ENCODE results near the gene CARD14. TPM values are rescaled to one million over a fixed set of nuclear protein-coding genes. Genes with fewer than 3 reads are reported as not detected.

Gene CARD14
- total RNA-seq, 2 donors from 2014 or later = not detected

GRCh38 chr17:80182118-80182844 lies 12.5 kb downstream of the CARD14 start:
- ATAC-seq (no peak), DNase-seq (no peak)
- H3K27me3 Mint-ChIP-seq = peaks cover 42% of the 10 kb centered on the region
- no peaks in the 10 kb centered on the region for H3K36me3 Mint-ChIP-seq (ENCODE audit: low read depth)
- no peak overlapping the region for H3K4me3 Mint-ChIP-seq
- H3K4me1 Mint-ChIP-seq = peaks cover 2% of the 10 kb centered on the region
- no peak overlapping the region for H3K27ac Mint-ChIP-seq
- no peaks in the 10 kb centered on the region for H3K9me3 ChIP-seq (ENCODE audit: control insufficient read depth, low read length, poor library complexity, severe bottlenecking)

- Mint-ChIP-seq H3K27ac (no peak overlapping the region), H3K27me3 (peaks cover 46% of the 10 kb centered on the region), H3K4me3 (no peak overlapping the region), H3K36me3 (ENCODE audit: low read depth) (no peaks in the 10 kb centered on the region), H3K4me1 (peaks cover 2% of the 10 kb centered on the region)
- no peak for DNase-seq
- no peak for ATAC-seq
- H3K9me3 ChIP-seq (ENCODE audit: control insufficient read depth, low read length, poor library complexity, severe bottlenecking) = no peaks in the 10 kb centered on the region
Measured at GRCh38 chr17:80182845-80183223, 13.0 kb downstream of the CARD14 start.

- H3K27ac Mint-ChIP-seq = no peak overlapping the region
- no peak for DNase-seq
- no peaks in the 10 kb centered on the region for H3K36me3 Mint-ChIP-seq (ENCODE audit: low read depth)
- H3K4me3 Mint-ChIP-seq = no peak overlapping the region
- peaks cover 2% of the 10 kb centered on the region for H3K4me1 Mint-ChIP-seq
- H3K27me3 Mint-ChIP-seq = peaks cover 43% of the 10 kb centered on the region
- no peak for ATAC-seq
- H3K9me3 ChIP-seq (ENCODE audit: control insufficient read depth, low read length, poor library complexity, severe bottlenecking) = no peaks in the 10 kb centered on the region
Measured at GRCh38 chr17:80183581-80184422, 14.0 kb downstream of the CARD14 start.

- Mint-ChIP-seq H3K27ac (no peak overlapping the region), H3K36me3 (ENCODE audit: low read depth) (no peaks in the 10 kb centered on the region), H3K4me3 (no peak overlapping the region), H3K4me1 (peaks cover 2% of the 10 kb centered on the region), H3K27me3 (peaks cover 37% of the 10 kb centered on the region)
- DNase-seq (no peak), ATAC-seq (no peak)
- H3K9me3 ChIP-seq (ENCODE audit: control insufficient read depth, low read length, poor library complexity, severe bottlenecking) = no peaks in the 10 kb centered on the region
Measured at GRCh38 chr17:80184423-80184714, 14.5 kb downstream of the CARD14 start.

- H3K27ac Mint-ChIP-seq = no peak overlapping the region
- DNase-seq = no peak
- H3K9me3 ChIP-seq (ENCODE audit: control insufficient read depth, low read length, poor library complexity, severe bottlenecking) = no peaks in the 10 kb centered on the region
- H3K4me3 Mint-ChIP-seq = no peak overlapping the region
- peaks cover 2% of the 10 kb centered on the region for H3K4me1 Mint-ChIP-seq
- no peaks in the 10 kb centered on the region for H3K36me3 Mint-ChIP-seq (ENCODE audit: low read depth)
- ATAC-seq = no peak
- peaks cover 34% of the 10 kb centered on the region for H3K27me3 Mint-ChIP-seq
Measured at GRCh38 chr17:80185968-80186367, 16.1 kb downstream of the CARD14 start.

- no peak for ATAC-seq
- H3K27me3 Mint-ChIP-seq = peaks cover 28% of the 10 kb centered on the region
- DNase-seq = no peak
- H3K4me1 Mint-ChIP-seq = peaks cover 2% of the 10 kb centered on the region
- H3K4me3 Mint-ChIP-seq = no peak overlapping the region
- H3K9me3 ChIP-seq (ENCODE audit: control insufficient read depth, low read length, poor library complexity, severe bottlenecking) = no peaks in the 10 kb centered on the region
- no peaks in the 10 kb centered on the region for H3K36me3 Mint-ChIP-seq (ENCODE audit: low read depth)
- H3K27ac Mint-ChIP-seq = no peak overlapping the region
Measured at GRCh38 chr17:80187090-80187489, 17.3 kb downstream of the CARD14 start.

- Mint-ChIP-seq H3K36me3 (ENCODE audit: low read depth) (no peaks in the 10 kb centered on the region), H3K27me3 (peaks cover 28% of the 10 kb centered on the region), H3K4me3 (no peak overlapping the region), H3K27ac (no peak overlapping the region), H3K4me1 (peaks cover 2% of the 10 kb centered on the region)
- DNase-seq (no peak), ATAC-seq (no peak)
- no peaks in the 10 kb centered on the region for H3K9me3 ChIP-seq (ENCODE audit: control insufficient read depth, low read length, poor library complexity, severe bottlenecking)
Measured at GRCh38 chr17:80187515-80187941, 17.7 kb downstream of the CARD14 start.

- DNase-seq (no peak), ATAC-seq (no peak)
- H3K4me1 Mint-ChIP-seq = peaks cover 4% of the 10 kb centered on the region
- H3K9me3 ChIP-seq (ENCODE audit: control insufficient read depth, low read length, poor library complexity, severe bottlenecking) = no peaks in the 10 kb centered on the region
- H3K27ac Mint-ChIP-seq = no peak overlapping the region
- H3K27me3 Mint-ChIP-seq = peaks cover 31% of the 10 kb centered on the region
- H3K4me3 Mint-ChIP-seq = no peak overlapping the region
- H3K36me3 Mint-ChIP-seq (ENCODE audit: low read depth) = peaks cover 4% of the 10 kb centered on the region
Measured at GRCh38 chr17:80189611-80190010, 19.8 kb downstream of the CARD14 start.

- Mint-ChIP-seq H3K27me3 (peaks cover 27% of the 10 kb centered on the region), H3K4me3 (no peak overlapping the region), H3K4me1 (peaks cover 4% of the 10 kb centered on the region), H3K36me3 (ENCODE audit: low read depth) (peaks cover 4% of the 10 kb centered on the region), H3K27ac (no peak overlapping the region)
- ATAC-seq = no peak
- no peak for DNase-seq
- H3K9me3 ChIP-seq (ENCODE audit: control insufficient read depth, low read length, poor library complexity, severe bottlenecking) = no peaks in the 10 kb centered on the region
Measured at GRCh38 chr17:80190716-80191115, 20.9 kb downstream of the CARD14 start.

- Mint-ChIP-seq H3K4me3 (no peak overlapping the region), H3K27me3 (peaks cover 22% of the 10 kb centered on the region), H3K36me3 (ENCODE audit: low read depth) (peaks cover 4% of the 10 kb centered on the region), H3K4me1 (peaks cover 6% of the 10 kb centered on the region), H3K27ac (no peak overlapping the region)
- DNase-seq (no peak), ATAC-seq (no peak)
- H3K9me3 ChIP-seq (ENCODE audit: control insufficient read depth, low read length, poor library complexity, severe bottlenecking) = no peaks in the 10 kb centered on the region
Measured at GRCh38 chr17:80191192-80191591, 21.4 kb downstream of the CARD14 start.

- DNase-seq (no peak), ATAC-seq (no peak)
- no peaks in the 10 kb centered on the region for H3K9me3 ChIP-seq (ENCODE audit: control insufficient read depth, low read length, poor library complexity, severe bottlenecking)
- Mint-ChIP-seq H3K27ac (no peak overlapping the region), H3K4me1 (peaks cover 4% of the 10 kb centered on the region), H3K27me3 (peaks cover 13% of the 10 kb centered on the region), H3K36me3 (ENCODE audit: low read depth) (peaks cover 4% of the 10 kb centered on the region), H3K4me3 (no peak overlapping the region)
Measured at GRCh38 chr17:80191865-80192661, 22.2 kb downstream of the CARD14 start.

- no peak overlapping the region for H3K27ac Mint-ChIP-seq
- H3K4me1 Mint-ChIP-seq = peaks cover 3% of the 10 kb centered on the region
- peaks cover 4% of the 10 kb centered on the region for H3K36me3 Mint-ChIP-seq (ENCODE audit: low read depth)
Measured at GRCh38 chr17:80195141-80195540, 25.3 kb downstream of the CARD14 start.

More at GRCh38 chr17:80195141-80195540, 25.3 kb downstream of the CARD14 start:
- no peaks in the 10 kb centered on the region for H3K9me3 ChIP-seq (ENCODE audit: control insufficient read depth, low read length, poor library complexity, severe bottlenecking)
- H3K27me3 Mint-ChIP-seq = peaks cover 7% of the 10 kb centered on the region
- no peak for ATAC-seq
- H3K4me3 Mint-ChIP-seq = no peak overlapping the region
- no peak for DNase-seq
